H9 (cell line): Measurements from ENCODE around the gene GPR180. TPM values are rescaled to one million over a fixed set of nuclear protein-coding genes. Genes with fewer than 3 reads are reported as not detected.

Experiments used
- DNase-seq: peaks from one replicate; pipeline ENCODE4 v3.0.0-alpha.2; 2017
- H2AFZ ChIP-seq: one replicate; pipeline ENCODE4 v1.6.1; 2013; ENCODE audit warnings: mild to moderate bottlenecking, low read length, control low read depth, moderate library complexity
- H2AK5ac ChIP-seq: 2 replicates; pipeline ENCODE4 v1.6.1; 2013; ENCODE audit warnings: low read length, control low read depth, mixed read lengths; ENCODE audit not compliant: insufficient read length
- H2BK120ac ChIP-seq: one replicate; pipeline ENCODE4 v1.6.1; 2013; ENCODE audit warnings: low read depth, mild to moderate bottlenecking, low read length, control low read depth, inconsistent platforms; ENCODE audit not compliant: poor library complexity, severe bottlenecking
- H2BK12ac ChIP-seq: 2 replicates; pipeline ENCODE4 v1.6.1; 2013; ENCODE audit warnings: low read length, control low read depth, mixed read lengths, low read depth; ENCODE audit not compliant: insufficient read length
- H2BK15ac ChIP-seq: 2 replicates; pipeline ENCODE4 v1.6.1; 2013; ENCODE audit warnings: low read depth, low read length, control low read depth
- H2BK20ac ChIP-seq: one replicate; pipeline ENCODE4 v1.6.1; 2013; ENCODE audit warnings: low read depth, mild to moderate bottlenecking, low read length, control low read depth, inconsistent platforms; ENCODE audit not compliant: poor library complexity, severe bottlenecking
- H2BK5ac ChIP-seq: 2 replicates; pipeline ENCODE4 v1.6.1; 2013; ENCODE audit warnings: low read length, control low read depth, mixed read lengths; ENCODE audit not compliant: insufficient read length
- H3K14ac ChIP-seq: 2 replicates; pipeline ENCODE4 v1.6.1; 2013; ENCODE audit warnings: low read length, control low read depth; ENCODE audit not compliant: insufficient read depth
- H3K18ac ChIP-seq: 2 replicates; pipeline ENCODE4 v1.6.1; 2013; ENCODE audit warnings: low read depth, mild to moderate bottlenecking, mixed read lengths, low read length, control low read depth; ENCODE audit not compliant: insufficient read length
- H3K23ac ChIP-seq: 2 replicates; pipeline ENCODE4 v1.6.1; 2013; ENCODE audit warnings: low read length, control low read depth, mixed read lengths, low read depth; ENCODE audit not compliant: insufficient read length
- H3K23me2 ChIP-seq: 2 replicates; pipeline ENCODE4 v1.6.1; 2013; ENCODE audit warnings: low read depth, mild to moderate bottlenecking, mixed read lengths, low read length, control low read depth; ENCODE audit not compliant: insufficient read length, poor library complexity, severe bottlenecking
- H3K27ac ChIP-seq: 2 replicates; pipeline ENCODE4 v1.5.1; 2013; ENCODE audit warnings: low read length, control low read depth, mixed read lengths, low read depth; ENCODE audit not compliant: insufficient read length
- H3K27me3 ChIP-seq: 2 replicates; pipeline ENCODE4 v1.6.1; 2013; ENCODE audit warnings: low read length, control low read depth, inconsistent platforms; ENCODE audit not compliant: insufficient read depth
- H3K4ac ChIP-seq: 2 replicates; pipeline ENCODE4 v1.6.1; 2013; ENCODE audit warnings: low read depth, mild to moderate bottlenecking, control low read depth, inconsistent platforms, low read length, moderate library complexity
- H3K4me1 ChIP-seq: 2 replicates; pipeline ENCODE4 v1.6.1; 2013; ENCODE audit warnings: low read length, control low read depth, inconsistent platforms; ENCODE audit not compliant: insufficient read depth
- H3K4me2 ChIP-seq: 2 replicates; pipeline ENCODE4 v1.6.1; 2013; ENCODE audit warnings: low read length, control low read depth, mixed read lengths; ENCODE audit not compliant: insufficient read length, insufficient read depth
- H3K56ac ChIP-seq: 2 replicates; pipeline ENCODE4 v1.6.1; 2013; ENCODE audit warnings: low read depth, mild to moderate bottlenecking, mixed read lengths, low read length, control low read depth; ENCODE audit not compliant: insufficient read length
- H3K79me1 ChIP-seq: 2 replicates; pipeline ENCODE4 v1.6.1; 2013; ENCODE audit warnings: low read depth, mild to moderate bottlenecking, moderate library complexity, low read length, control low read depth, inconsistent platforms; ENCODE audit not compliant: insufficient read depth, poor library complexity, severe bottlenecking
- H3K79me2 ChIP-seq: 2 replicates; pipeline ENCODE4 v1.6.1; 2013; ENCODE audit warnings: low read length, control low read depth, inconsistent platforms; ENCODE audit not compliant: insufficient read depth
- H3K9ac ChIP-seq: 2 replicates; pipeline ENCODE4 v1.6.1; 2013; ENCODE audit warnings: low read length, control low read depth, mixed read lengths; ENCODE audit not compliant: insufficient read length; ENCODE audit errors: extremely low read depth
- H3K9me3 ChIP-seq: one replicate; pipeline ENCODE4 v1.6.1; 2013; ENCODE audit warnings: low read depth, low read length, inconsistent platforms; ENCODE audit not compliant: control insufficient read depth
- H3T11ph ChIP-seq: one replicate; pipeline ENCODE4 v1.6.1; 2013; ENCODE audit warnings: mild to moderate bottlenecking, low read length, control low read depth, inconsistent platforms
- H4K20me1 ChIP-seq: one replicate; pipeline ENCODE4 v1.6.1; 2013; ENCODE audit not compliant: control insufficient read depth, insufficient read length, insufficient read depth
- H4K5ac ChIP-seq: 2 replicates; pipeline ENCODE4 v1.6.1; 2013; ENCODE audit warnings: low read depth, mild to moderate bottlenecking, mixed read lengths, low read length, control low read depth; ENCODE audit not compliant: insufficient read length
- H4K8ac ChIP-seq: replicated peaks from 2 replicates; pipeline ENCODE4 v1.6.1; 2013; ENCODE audit warnings: low read length, control low read depth, mixed read lengths, low read depth; ENCODE audit not compliant: insufficient read length
- H4K91ac ChIP-seq: 2 replicates; pipeline ENCODE4 v1.6.1; 2013; ENCODE audit warnings: low read depth, mild to moderate bottlenecking, moderate library complexity, mixed read lengths, low read length, control low read depth; ENCODE audit not compliant: insufficient read length
- H3K27ac Mint-ChIP-seq, 3 experiments: 2 replicates in 2 of 3; 3 replicates in 1 of 3; pipeline ENCODE4 v1.8.0; 2020 to 2021; ENCODE audit warnings: mixed read lengths in 3 of 3, mild to moderate bottlenecking in 1 of 3, moderate library complexity in 1 of 3
- H3K27me3 Mint-ChIP-seq: 2 replicates; pipeline ENCODE4 v1.8.0; 2021; ENCODE audit warnings: low read depth, mild to moderate bottlenecking, moderate library complexity, mixed read lengths
- H3K36me3 Mint-ChIP-seq, 3 experiments: 2 replicates in 2 of 3; 3 replicates in 1 of 3; pipeline ENCODE4 v1.8.0; 2020 to 2021; ENCODE audit warnings: low read depth in 3 of 3, mixed read lengths in 3 of 3; ENCODE audit not compliant: insufficient read depth in 1 of 3
- H3K4me1 Mint-ChIP-seq, 2 experiments: 2 replicates each; pipeline ENCODE4 v1.8.0; 2020; ENCODE audit warnings: mixed read lengths in 2 of 2
- H3K4me3 Mint-ChIP-seq, 2 experiments: 2 replicates in 1 of 2; 3 replicates in 1 of 2; pipeline ENCODE4 v1.8.0; 2020 to 2021; ENCODE audit warnings: mild to moderate bottlenecking in 2 of 2, mixed read lengths in 2 of 2, moderate library complexity in 1 of 2
- H3K9me3 Mint-ChIP-seq, 2 experiments: 2 replicates in 1 of 2; 3 replicates in 1 of 2; pipeline ENCODE4 v1.8.0; 2020; ENCODE audit warnings: mild to moderate bottlenecking in 2 of 2, mixed read lengths in 2 of 2, moderate library complexity in 1 of 2
- WGBS: extraction: QIAGEN DNeasy Blood & Tissue Kit; methylation state at CpG from one replicate; pipeline ENCODE4 v1.1.7; 2013; ENCODE audit warnings: missing lambda C conversion rate, low lambda C conversion rate, mixed read lengths; ENCODE audit not compliant: insufficient read length; ENCODE audit errors: extremely low coverage; 5-methylcytosine and 5-hydroxymethylcytosine counted together
- total RNA-seq: library from RNA; stranded (reverse); gene quantifications from 2 replicates; pipeline ENCODE4 v1.2.1, GENCODE V29; 2021
- TF ChIP-seq, protein P1 (sequence below): fragments of 200-600 bp; sonication (generic); conservative IDR thresholded peaks from 3 replicates; pipeline ENCODE4 v1.8.0; 2021; ENCODE audit warnings: antibody characterized with exemption, mild to moderate bottlenecking

Gene GPR180
- total RNA-seq, 1 experiment from 2014 or later = 5.1 TPM

DNA sequence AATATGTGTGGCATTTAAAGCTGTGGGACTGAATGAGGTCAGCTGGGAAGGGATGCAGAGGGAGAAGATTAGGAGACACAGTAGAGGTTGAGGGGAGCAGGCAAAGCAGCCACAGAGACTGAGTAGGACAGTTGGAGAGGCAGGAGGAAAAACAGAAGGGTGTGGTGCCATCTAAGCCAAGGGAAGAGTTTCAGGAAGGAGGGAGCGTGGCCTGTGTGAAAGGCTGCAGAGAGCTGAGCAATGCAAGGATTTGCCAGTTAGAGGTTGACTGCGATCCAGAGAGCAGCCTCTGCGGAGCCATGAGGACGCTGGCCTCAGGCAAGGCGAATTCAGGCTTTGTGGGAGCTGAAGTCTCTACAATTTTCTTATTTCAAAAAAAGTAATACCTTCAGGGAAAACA lies 81.8 kb downstream of the GPR180 start:
- Histone ChIP-seq H2BK120ac (no peak overlapping the region), H3T11ph (no peak overlapping the region), H2AK5ac (no peak overlapping the region), H3K4me2 (no peak overlapping the region), H3K27ac (no peak overlapping the region), H2BK15ac (no peak overlapping the region), H3K23ac (no peak overlapping the region), H2BK5ac (no peak overlapping the region), H3K4ac (no peak overlapping the region), H3K79me2 (no peaks in the 10 kb centered on the region), H4K5ac (no peak overlapping the region), H3K9me3 (no peaks in the 10 kb centered on the region), H3K9ac (no peak overlapping the region), H2BK12ac (no peak overlapping the region), H4K20me1 (no peaks in the 10 kb centered on the region), H3K18ac (no peak overlapping the region), H3K14ac (no peak overlapping the region), H3K23me2 (no peaks in the 10 kb centered on the region), H3K4me1 (no peaks in the 10 kb centered on the region; the same call in 1 of the 2 replicates), H3K27me3 (0 out of 2 replicates have a peak, but pooled peaks cover 2% of the 10 kb centered on the region), H3K79me1 (no peaks in the 10 kb centered on the region), H4K91ac (no peak overlapping the region), H2BK20ac (no peak overlapping the region), H3K56ac (no peak overlapping the region), H4K8ac (no peak overlapping the region), H2AFZ (no peak overlapping the region)
- TF ChIP-seq, protein P1, sequence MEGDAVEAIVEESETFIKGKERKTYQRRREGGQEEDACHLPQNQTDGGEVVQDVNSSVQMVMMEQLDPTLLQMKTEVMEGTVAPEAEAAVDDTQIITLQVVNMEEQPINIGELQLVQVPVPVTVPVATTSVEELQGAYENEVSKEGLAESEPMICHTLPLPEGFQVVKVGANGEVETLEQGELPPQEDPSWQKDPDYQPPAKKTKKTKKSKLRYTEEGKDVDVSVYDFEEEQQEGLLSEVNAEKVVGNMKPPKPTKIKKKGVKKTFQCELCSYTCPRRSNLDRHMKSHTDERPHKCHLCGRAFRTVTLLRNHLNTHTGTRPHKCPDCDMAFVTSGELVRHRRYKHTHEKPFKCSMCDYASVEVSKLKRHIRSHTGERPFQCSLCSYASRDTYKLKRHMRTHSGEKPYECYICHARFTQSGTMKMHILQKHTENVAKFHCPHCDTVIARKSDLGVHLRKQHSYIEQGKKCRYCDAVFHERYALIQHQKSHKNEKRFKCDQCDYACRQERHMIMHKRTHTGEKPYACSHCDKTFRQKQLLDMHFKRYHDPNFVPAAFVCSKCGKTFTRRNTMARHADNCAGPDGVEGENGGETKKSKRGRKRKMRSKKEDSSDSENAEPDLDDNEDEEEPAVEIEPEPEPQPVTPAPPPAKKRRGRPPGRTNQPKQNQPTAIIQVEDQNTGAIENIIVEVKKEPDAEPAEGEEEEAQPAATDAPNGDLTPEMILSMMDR = no peak
- Mint-ChIP-seq H3K27me3 (peaks cover 13% of the 10 kb centered on the region), H3K4me1 (peaks cover 6 to 8% of the 10 kb centered on the region in 2 experiments), H3K9me3 (no peaks in the 10 kb centered on the region), H3K36me3 (no peaks in the 10 kb centered on the region), H3K4me3 (no peak overlapping the region), H3K27ac (peak overlapping the region in 1 of 3 experiments; percentile 16; a peak in 1 of 7 replicates)
- WGBS = no CpG with 5 or more reads among the region's 5 CpGs
- DNase-seq = no peak

Other genes with a start within 250 kb of the GPR180 start
- not detected in 2 replicates for gene DCT, start 122.2 kb upstream of the GPR180 start, total RNA-seq
- 10.4 and 13.9 TPM in 2 replicates for gene TGDS, start 5.7 kb upstream of the GPR180 start, total RNA-seq
- 36.8 and 38.4 TPM in 2 replicates for gene SOX21, start 110.7 kb downstream of the GPR180 start, total RNA-seq